ENCODE data around the gene CCDC80. TPM values are rescaled to one million over a fixed set of nuclear protein-coding genes. Genes with fewer than 3 reads are reported as not detected.

CCDC80 gene
- total and polyA plus RNA-seq, 2 of the 4 experiments (the other 2 are of a cell fraction) = 387 to 418 TPM

DNA sequence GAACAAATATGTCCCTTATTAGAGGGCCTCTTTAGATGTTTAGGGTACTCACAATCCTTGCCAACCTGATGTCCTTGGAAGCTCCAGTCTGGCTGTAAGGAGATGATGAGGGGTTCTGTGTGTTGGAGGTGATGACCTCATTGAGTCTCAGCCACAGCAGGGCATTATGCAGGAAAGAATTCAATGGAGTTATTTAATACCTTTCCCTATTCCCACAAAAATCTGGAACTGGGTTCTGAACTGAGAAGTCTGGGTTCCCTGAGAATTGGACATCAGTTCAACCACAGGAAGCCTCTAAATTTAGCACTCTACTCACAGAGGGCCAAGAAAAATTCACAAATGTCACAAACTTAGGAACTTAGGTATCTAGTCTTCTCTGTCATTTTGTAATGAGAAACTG lies 42.2 kb downstream of the CCDC80 start:
- H2AK9ac ChIP-seq (replicated peaks; ENCODE audit: low read depth, low read length, poor library complexity) = no peak overlapping the region
- CTCF ChIA-PET = no interaction called here
- ATAC-seq (ENCODE audit: low read depth) = no peak
- H4K5ac ChIP-seq (ENCODE audit: low read depth, low read length) = no peak overlapping the region
- peaks cover 4% of the 10 kb centered on the region; the same call in 1 of the 2 replicates for H3K9me1 ChIP-seq (ENCODE audit: insufficient read depth, low read length)
- intact Hi-C loops (cut with micrococcal nuclease) (no loop called here), dilution Hi-C loops (cut with HindIII; ENCODE audit: low sequenced_read_pairs, unreplicated experiment) (loop anchor here (25.0 kb wide), 1 partner anchor 389 kb away; the partner anchor contains the start of genes CD200R1 and GTPBP8), in situ Hi-C loops (cut with MboI; ENCODE audit: low sequenced_read_pairs) (no loop called here)
- no peak overlapping the region for H3K4me3 ChIP-seq (ENCODE audit: insufficient read depth, low read depth, low read length)
- no peak for TF ChIP-seq BHLHE40 (IDR thresholded peaks at IDR 0.05; ENCODE audit: low read depth, low read length)
- no peak for TF ChIP-seq FOS (IDR thresholded peaks at IDR 0.05; ENCODE audit: low read depth, low read length)
- TF ChIP-seq, protein P1, sequence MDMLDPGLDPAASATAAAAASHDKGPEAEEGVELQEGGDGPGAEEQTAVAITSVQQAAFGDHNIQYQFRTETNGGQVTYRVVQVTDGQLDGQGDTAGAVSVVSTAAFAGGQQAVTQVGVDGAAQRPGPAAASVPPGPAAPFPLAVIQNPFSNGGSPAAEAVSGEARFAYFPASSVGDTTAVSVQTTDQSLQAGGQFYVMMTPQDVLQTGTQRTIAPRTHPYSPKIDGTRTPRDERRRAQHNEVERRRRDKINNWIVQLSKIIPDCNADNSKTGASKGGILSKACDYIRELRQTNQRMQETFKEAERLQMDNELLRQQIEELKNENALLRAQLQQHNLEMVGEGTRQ (IDR thresholded peaks at IDR 0.05; ENCODE audit: low read depth, low read length) = no peak
- TF ChIP-seq CTCF (conservative IDR thresholded peaks at IDR 0.05; ENCODE audit: low read depth, low read length) = no peak
- no peak for TF ChIP-seq RCOR1 (IDR thresholded peaks at IDR 0.05; ENCODE audit: insufficient replicate concordance, low read length)
- TF ChIP-seq MAZ (IDR thresholded peaks at IDR 0.05; ENCODE audit: borderline replicate concordance, low read depth, low read length) = no peak
- no peak for TF ChIP-seq RAD21 (IDR thresholded peaks at IDR 0.05; ENCODE audit: low read length)
- no peak for TF ChIP-seq MXI1 (IDR thresholded peaks at IDR 0.05; ENCODE audit: borderline replicate concordance, low read depth, low read length)
- no peak for TF ChIP-seq RFX5 (IDR thresholded peaks at IDR 0.05; ENCODE audit: low read depth, low read length)
- no peak for TF ChIP-seq SMC3 (IDR thresholded peaks at IDR 0.05; ENCODE audit: low read depth, low read length)
- TF ChIP-seq NFE2L2 (IDR thresholded peaks at IDR 0.05; ENCODE audit: low read depth, low read length) = no peak
- TF ChIP-seq, protein P2, sequence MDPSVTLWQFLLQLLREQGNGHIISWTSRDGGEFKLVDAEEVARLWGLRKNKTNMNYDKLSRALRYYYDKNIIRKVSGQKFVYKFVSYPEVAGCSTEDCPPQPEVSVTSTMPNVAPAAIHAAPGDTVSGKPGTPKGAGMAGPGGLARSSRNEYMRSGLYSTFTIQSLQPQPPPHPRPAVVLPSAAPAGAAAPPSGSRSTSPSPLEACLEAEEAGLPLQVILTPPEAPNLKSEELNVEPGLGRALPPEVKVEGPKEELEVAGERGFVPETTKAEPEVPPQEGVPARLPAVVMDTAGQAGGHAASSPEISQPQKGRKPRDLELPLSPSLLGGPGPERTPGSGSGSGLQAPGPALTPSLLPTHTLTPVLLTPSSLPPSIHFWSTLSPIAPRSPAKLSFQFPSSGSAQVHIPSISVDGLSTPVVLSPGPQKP (IDR thresholded peaks at IDR 0.05; ENCODE audit: borderline replicate concordance, low read depth, low read length) = no peak
- TF ChIP-seq MAFK (IDR thresholded peaks at IDR 0.05; ENCODE audit: low read depth, low read length) = no peak
- no peak for TF ChIP-seq CHD1 (IDR thresholded peaks at IDR 0.05; ENCODE audit: low read depth, low read length)
- no peak for TF ChIP-seq CEBPB (IDR thresholded peaks at IDR 0.05; ENCODE audit: low read depth, low read length)
- TF ChIP-seq POLR2A (IDR thresholded peaks at IDR 0.05; ENCODE audit: low read depth, low read length) = no peak
- H3K27ac ChIP-seq (ENCODE audit: insufficient read depth, low read length) = no peak overlapping the region
- no peak overlapping the region; the same call in 1 of the 2 replicates for H4K91ac ChIP-seq (ENCODE audit: insufficient read depth, low read depth, low read length)
- H3K23ac ChIP-seq (ENCODE audit: low read depth, low read length) = no peak overlapping the region
- no peak overlapping the region for H2BK5ac ChIP-seq (ENCODE audit: low read depth, low read length, poor library complexity, severe bottlenecking)
- no peak overlapping the region for H3K9ac ChIP-seq (ENCODE audit: low read depth, low read length)
- no TSS peak for BruUV-seq (replicated peaks)
- H2BK20ac ChIP-seq (ENCODE audit: low read depth, low read length) = no peak overlapping the region
- H2AFZ ChIP-seq (replicated peaks; ENCODE audit: low read length, poor library complexity) = no peak overlapping the region
- DNase-seq = no peak
- no peak overlapping the region for H4K8ac ChIP-seq (ENCODE audit: low read depth in 2 of 2, low read length in 2 of 2)
- H3K4me2 ChIP-seq (ENCODE audit: low read depth, low read length) = no peak overlapping the region
- no peak overlapping the region for H3K18ac ChIP-seq (ENCODE audit: low read depth, low read length)
- H4K20me1 ChIP-seq (ENCODE audit: insufficient read depth, low read length) = no peaks in the 10 kb centered on the region
- H3K27me3 ChIP-seq (ENCODE audit: control insufficient read depth, insufficient read depth, low read length) = no peaks in the 10 kb centered on the region
- no peak overlapping the region for H2AK5ac ChIP-seq (ENCODE audit: low read depth, low read length)
- no peak overlapping the region for H3K4ac ChIP-seq (ENCODE audit: low read depth, low read length)
- no peaks in the 10 kb centered on the region for H3K9me3 ChIP-seq (ENCODE audit: control insufficient read depth, insufficient read depth, low read length)
- H2BK120ac ChIP-seq (ENCODE audit: low read depth, low read length) = no peak overlapping the region
- H3K4me1 ChIP-seq (ENCODE audit: control insufficient read depth, insufficient read depth, low read length) = no peaks in the 10 kb centered on the region
- H3K79me1 ChIP-seq (ENCODE audit: low read depth in 1 of 2, low read length in 2 of 2) = no peaks in the 10 kb centered on the region
- H3K56ac ChIP-seq (ENCODE audit: extremely low read depth, insufficient read depth, low read length) = no peak overlapping the region
- POLR2A ChIA-PET (ENCODE audit: unreplicated experiment) = no interaction called here
- H3K36me3 ChIP-seq (ENCODE audit: control insufficient read depth, insufficient read depth, low read length) = peaks cover 6% of the 10 kb centered on the region; the same call in 1 of the 2 replicates
- no peak overlapping the region for H3K14ac ChIP-seq (replicated peaks; ENCODE audit: low read depth, low read length)
- no peak overlapping the region for H2BK15ac ChIP-seq (ENCODE audit: low read depth, low read length)

All from IMR-90 (cell line).